ENCODE measurements around the gene CXCL14.

The CXCL14 gene

DNA sequence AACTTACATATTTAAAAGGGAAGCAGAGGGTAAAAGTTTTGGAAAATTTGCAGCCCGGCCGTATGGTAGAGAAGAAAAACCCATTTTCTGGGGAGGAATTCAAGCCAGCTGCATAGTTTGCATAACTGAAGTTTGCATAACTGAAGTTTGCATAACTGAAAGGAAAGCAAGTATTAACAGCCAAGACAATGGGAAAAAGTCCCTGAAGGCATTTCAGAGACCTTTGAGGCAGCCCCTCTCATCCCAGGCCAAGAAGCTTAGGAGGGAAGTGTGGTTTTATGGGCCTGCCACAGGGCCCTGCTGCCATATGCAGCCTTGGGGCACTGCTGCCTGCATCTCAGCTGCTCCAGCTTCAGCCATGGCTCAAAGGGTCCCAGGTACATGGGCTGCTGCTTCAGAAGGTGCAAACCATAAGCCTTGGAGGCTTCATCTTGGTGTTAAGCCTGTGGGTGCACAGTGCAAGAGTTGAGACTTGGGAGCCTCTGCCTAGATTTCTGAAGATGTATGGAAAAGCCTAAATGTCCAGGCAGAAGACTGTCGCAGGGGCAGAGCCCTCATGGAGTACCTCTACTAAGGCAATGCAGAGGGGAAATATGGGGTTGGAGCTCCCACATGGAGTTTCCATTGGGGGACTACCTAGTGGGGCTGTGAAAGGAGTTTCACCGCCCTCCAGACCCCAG is 36.9 kb upstream of the CXCL14 start:
- TF ChIP-seq, protein P1, sequence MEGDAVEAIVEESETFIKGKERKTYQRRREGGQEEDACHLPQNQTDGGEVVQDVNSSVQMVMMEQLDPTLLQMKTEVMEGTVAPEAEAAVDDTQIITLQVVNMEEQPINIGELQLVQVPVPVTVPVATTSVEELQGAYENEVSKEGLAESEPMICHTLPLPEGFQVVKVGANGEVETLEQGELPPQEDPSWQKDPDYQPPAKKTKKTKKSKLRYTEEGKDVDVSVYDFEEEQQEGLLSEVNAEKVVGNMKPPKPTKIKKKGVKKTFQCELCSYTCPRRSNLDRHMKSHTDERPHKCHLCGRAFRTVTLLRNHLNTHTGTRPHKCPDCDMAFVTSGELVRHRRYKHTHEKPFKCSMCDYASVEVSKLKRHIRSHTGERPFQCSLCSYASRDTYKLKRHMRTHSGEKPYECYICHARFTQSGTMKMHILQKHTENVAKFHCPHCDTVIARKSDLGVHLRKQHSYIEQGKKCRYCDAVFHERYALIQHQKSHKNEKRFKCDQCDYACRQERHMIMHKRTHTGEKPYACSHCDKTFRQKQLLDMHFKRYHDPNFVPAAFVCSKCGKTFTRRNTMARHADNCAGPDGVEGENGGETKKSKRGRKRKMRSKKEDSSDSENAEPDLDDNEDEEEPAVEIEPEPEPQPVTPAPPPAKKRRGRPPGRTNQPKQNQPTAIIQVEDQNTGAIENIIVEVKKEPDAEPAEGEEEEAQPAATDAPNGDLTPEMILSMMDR (IDR thresholded peaks at IDR 0.05; ENCODE audit: low read depth, low read length, poor library complexity, severe bottlenecking) = no peak
- no peak for TF ChIP-seq EZH2phosphoT487 (IDR thresholded peaks at IDR 0.05; ENCODE audit: borderline replicate concordance, low read length)
- Histone ChIP-seq H3K27ac (ENCODE audit: low read depth, low read length) (no peak overlapping the region), H3K27me3 (ENCODE audit: control insufficient read depth, low read length) (no peaks in the 10 kb centered on the region), H3K79me2 (ENCODE audit: control insufficient read depth, low read length) (no peaks in the 10 kb centered on the region), H3K36me3 (ENCODE audit: control insufficient read depth, low read length) (no peaks in the 10 kb centered on the region), H3K4me3 (ENCODE audit: low read length) (no peak overlapping the region), H3K4me2 (ENCODE audit: low read length) (no peak overlapping the region), H3K9me2 (replicated peaks; ENCODE audit: control insufficient read depth, low read length) (no peaks in the 10 kb centered on the region), H3K4me1 (ENCODE audit: control insufficient read depth, low read length) (peaks cover 8% of the 10 kb centered on the region; the same call in 1 of the 2 replicates), H3K9me3 (ENCODE audit: control insufficient read depth, insufficient read depth, low read length) (peaks cover 13% of the 10 kb centered on the region; the same call in 1 of the 2 replicates), H3F3A (ENCODE audit: control insufficient read depth, insufficient read depth) (no peaks in the 10 kb centered on the region), H4K20me1 (ENCODE audit: control insufficient read depth, insufficient read depth, low read depth, low read length) (no peaks in the 10 kb centered on the region)

DNA sequence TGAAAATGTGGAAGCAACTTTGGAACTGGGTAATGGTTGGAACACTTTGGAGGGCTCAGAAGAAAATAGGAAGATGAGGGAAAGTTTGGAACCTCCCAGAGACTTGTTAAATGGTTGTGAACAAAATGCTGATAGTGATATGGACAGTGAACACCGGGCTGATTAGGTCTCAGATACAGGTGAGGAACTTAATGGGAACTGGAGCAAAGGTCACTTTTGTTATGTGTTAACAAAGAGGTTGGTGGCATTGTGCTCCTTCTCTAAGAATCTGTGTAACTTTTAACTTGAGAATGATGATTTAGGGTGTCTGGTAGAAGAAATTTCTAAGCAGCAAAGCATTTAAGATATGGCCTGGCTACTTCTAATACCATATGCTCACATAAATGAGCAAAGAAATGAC is 36.4 kb upstream of the CXCL14 start:
- Histone ChIP-seq H3K9me3 (ENCODE audit: control insufficient read depth, insufficient read depth, low read length) (peaks cover 13% of the 10 kb centered on the region; the same call in 1 of the 2 replicates), H3K79me2 (ENCODE audit: control insufficient read depth, low read length) (no peaks in the 10 kb centered on the region), H3F3A (ENCODE audit: control insufficient read depth, insufficient read depth) (no peaks in the 10 kb centered on the region), H4K20me1 (ENCODE audit: control insufficient read depth, insufficient read depth, low read depth, low read length) (no peaks in the 10 kb centered on the region), H3K4me1 (ENCODE audit: control insufficient read depth, low read length) (peaks cover 8% of the 10 kb centered on the region; the same call in 1 of the 2 replicates), H3K36me3 (ENCODE audit: control insufficient read depth, low read length) (no peaks in the 10 kb centered on the region), H3K27me3 (ENCODE audit: control insufficient read depth, low read length) (no peaks in the 10 kb centered on the region), H3K4me3 (ENCODE audit: low read length) (no peak overlapping the region), H3K9me2 (replicated peaks; ENCODE audit: control insufficient read depth, low read length) (no peaks in the 10 kb centered on the region), H3K4me2 (ENCODE audit: low read length) (no peak overlapping the region), H3K27ac (ENCODE audit: low read depth, low read length) (no peak overlapping the region)
- no peak for TF ChIP-seq EZH2phosphoT487 (IDR thresholded peaks at IDR 0.05; ENCODE audit: borderline replicate concordance, low read length)
- TF ChIP-seq, protein P1 (IDR thresholded peaks at IDR 0.05; ENCODE audit: low read depth, low read length, poor library complexity, severe bottlenecking) = no peak

DNA sequence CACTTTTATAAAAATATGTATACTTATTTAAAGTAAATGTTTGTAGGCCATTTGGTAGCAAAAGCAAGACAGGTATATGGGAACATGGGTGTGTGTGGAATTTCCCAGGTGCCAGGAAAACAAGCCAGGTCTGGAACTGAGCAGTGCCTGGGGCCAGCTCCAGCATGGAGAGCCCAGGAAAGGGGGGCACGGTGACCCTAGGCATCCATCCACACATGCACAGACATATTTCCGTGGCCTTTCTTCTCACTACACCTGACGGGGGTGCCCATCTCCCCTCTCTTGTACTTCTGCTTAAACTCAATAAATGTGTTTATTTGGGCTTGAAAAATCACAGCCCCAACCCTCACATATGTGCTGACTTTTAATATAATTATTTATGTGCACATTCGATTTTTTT is 31.2 kb upstream of the CXCL14 start:
- H3K4me1 ChIP-seq (ENCODE audit: control insufficient read depth, low read length) = no peaks in the 10 kb centered on the region
- TF ChIP-seq, protein P1 (IDR thresholded peaks at IDR 0.05; ENCODE audit: low read depth, low read length, poor library complexity, severe bottlenecking) = no peak
- TF ChIP-seq EZH2phosphoT487 (IDR thresholded peaks at IDR 0.05; ENCODE audit: borderline replicate concordance, low read length) = no peak
- no peaks in the 10 kb centered on the region for H3K9me2 ChIP-seq (replicated peaks; ENCODE audit: control insufficient read depth, low read length)
- no peaks in the 10 kb centered on the region for H3K79me2 ChIP-seq (ENCODE audit: control insufficient read depth, low read length)
- H3K9me3 ChIP-seq (ENCODE audit: control insufficient read depth, insufficient read depth, low read length) = no peaks in the 10 kb centered on the region
- H3K4me3 ChIP-seq (ENCODE audit: low read length) = no peak overlapping the region
- H3K27ac ChIP-seq (ENCODE audit: low read depth, low read length) = no peak overlapping the region
- no peaks in the 10 kb centered on the region for H4K20me1 ChIP-seq (ENCODE audit: control insufficient read depth, insufficient read depth, low read depth, low read length)
- H3K27me3 ChIP-seq (ENCODE audit: control insufficient read depth, low read length) = peaks cover 12% of the 10 kb centered on the region
- H3K36me3 ChIP-seq (ENCODE audit: control insufficient read depth, low read length) = no peaks in the 10 kb centered on the region
- H3K4me2 ChIP-seq (ENCODE audit: low read length) = no peak overlapping the region
- H3F3A ChIP-seq (ENCODE audit: control insufficient read depth, insufficient read depth) = no peaks in the 10 kb centered on the region
